IPS-NIHi11 (cell line): ENCODE data around the gene MYCBPAP.

Experiments used
- DNase-seq: peaks from one replicate; pipeline ENCODE4 v3.0.0; 2012; ENCODE audit warnings: mixed read lengths, low spot score

MYCBPAP gene

GRCh38 chr17:50507871-50508572 lies at the start of gene MYCBPAP:
TSS of gene MYCBPAP (plus strand) at chr17:50508439. CDS start at chr17:50508675, 236 bp downstream.
- peak; percentile 94 for DNase-seq

- DNase-seq, result no peak
Observed at GRCh38 chr17:50458701-50459676, 49.2 kb upstream of the MYCBPAP start.

- no peak for DNase-seq
Observed at GRCh38 chr17:50459756-50460155, 48.5 kb upstream of the MYCBPAP start.

GRCh38 chr17:50460831-50461526 lies 47.3 kb upstream of the MYCBPAP start:
- DNase-seq, result no peak

GRCh38 chr17:50461550-50462132 lies 46.6 kb upstream of the MYCBPAP start:
- DNase-seq, result no peak

- no peak for DNase-seq
Observed at GRCh38 chr17:50462446-50462845, 45.8 kb upstream of the MYCBPAP start.

- no peak for DNase-seq
Observed at GRCh38 chr17:50464121-50464520, 44.1 kb upstream of the MYCBPAP start.

- DNase-seq, result no peak
Observed at GRCh38 chr17:50464736-50465135, 43.5 kb upstream of the MYCBPAP start.

GRCh38 chr17:50465171-50465570 lies 43.1 kb upstream of the MYCBPAP start:
- no peak for DNase-seq

GRCh38 chr17:50465635-50466034 lies 42.6 kb upstream of the MYCBPAP start:
- no peak for DNase-seq

- no peak for DNase-seq
Observed at GRCh38 chr17:50466371-50467113, 41.7 kb upstream of the MYCBPAP start.

- no peak for DNase-seq
Observed at GRCh38 chr17:50467114-50467854, 41.0 kb upstream of the MYCBPAP start.

GRCh38 chr17:50467855-50468303 lies 40.4 kb upstream of the MYCBPAP start:
- DNase-seq, result no peak

GRCh38 chr17:50468304-50469207 lies 39.7 kb upstream of the MYCBPAP start, which contains the start of gene CHAD:
TSS of gene CHAD (minus strand) at chr17:50468880. CDS start at chr17:50468813, 67 bp downstream.
- DNase-seq, result peak; percentile 76

GRCh38 chr17:50469208-50469605 lies 39.0 kb upstream of the MYCBPAP start:
- DNase-seq, result peak; percentile 52

GRCh38 chr17:50469671-50470305 lies 38.5 kb upstream of the MYCBPAP start:
- no peak for DNase-seq

- DNase-seq, result no peak
Observed at GRCh38 chr17:50470426-50470825, 37.8 kb upstream of the MYCBPAP start.

GRCh38 chr17:50471009-50471905 lies 37.0 kb upstream of the MYCBPAP start:
- no peak for DNase-seq
